Mesenchymal stem cell (in vitro differentiated cells and primary cell): ENCODE measurements around the gene CFAP298.

Source experiments
- DNase-seq: peaks from one replicate; pipeline ENCODE4 v3.0.0-alpha.2; 2013
- H2AFZ ChIP-seq: one replicate; pipeline ENCODE4 v1.6.1; 2013; ENCODE audit warnings: low read depth, mild to moderate bottlenecking, control low read depth, inconsistent platforms, low read length, moderate library complexity
- H2AK5ac ChIP-seq: 2 replicates; pipeline ENCODE4 v1.6.1; 2013; ENCODE audit warnings: low read length, moderate library complexity, mild to moderate bottlenecking, inconsistent platforms; ENCODE audit not compliant: severe bottlenecking
- H2BK120ac ChIP-seq: one replicate; pipeline ENCODE4 v1.6.1; 2013; ENCODE audit warnings: low read depth, mild to moderate bottlenecking, inconsistent platforms, low read length, moderate library complexity
- H2BK12ac ChIP-seq, 2 experiments: one replicate each; pipeline ENCODE4 v1.6.1; 2013; ENCODE audit warnings: inconsistent platforms in 2 of 2, low read length in 2 of 2, mild to moderate bottlenecking in 2 of 2, moderate library complexity in 2 of 2, control low read depth in 1 of 2
- H2BK15ac ChIP-seq: one replicate; pipeline ENCODE4 v1.6.1; 2013; ENCODE audit warnings: mild to moderate bottlenecking, low read depth, inconsistent platforms; ENCODE audit not compliant: poor library complexity, severe bottlenecking
- H2BK5ac ChIP-seq: 2 replicates; pipeline ENCODE4 v1.6.1; 2013; ENCODE audit warnings: low read depth, mild to moderate bottlenecking, low read length, control low read depth, inconsistent platforms; ENCODE audit not compliant: poor library complexity, severe bottlenecking
- H3K14ac ChIP-seq, 2 experiments: one replicate each; pipeline ENCODE4 v1.6.1; 2013; ENCODE audit warnings: inconsistent platforms in 2 of 2, low read length in 2 of 2, control low read depth in 1 of 2, mild to moderate bottlenecking in 1 of 2, moderate library complexity in 1 of 2
- H3K18ac ChIP-seq, 2 experiments: one replicate each; pipeline ENCODE4 v1.6.1; 2013; ENCODE audit warnings: inconsistent platforms in 2 of 2, low read length in 2 of 2, control low read depth in 1 of 2, low read depth in 1 of 2, mild to moderate bottlenecking in 1 of 2
- H3K23ac ChIP-seq, 2 experiments: one replicate each; pipeline ENCODE4 v1.6.1; 2013; ENCODE audit warnings: inconsistent platforms in 2 of 2, low read length in 2 of 2, mild to moderate bottlenecking in 2 of 2, moderate library complexity in 2 of 2, control low read depth in 1 of 2
- H3K27ac ChIP-seq: 2 replicates; pipeline ENCODE4 v1.5.1; 2013; ENCODE audit warnings: mild to moderate bottlenecking, moderate library complexity, low read length, control low read depth, inconsistent platforms; ENCODE audit not compliant: poor library complexity, severe bottlenecking
- H3K27me3 ChIP-seq, 2 experiments: 2 replicates each; pipeline versions ENCODE4 v1.6.1 to v1.7.0; 2013; ENCODE audit warnings: low read length in 2 of 2, mild to moderate bottlenecking in 2 of 2, moderate library complexity in 2 of 2, control low read depth in 1 of 2, inconsistent platforms in 1 of 2; ENCODE audit not compliant: control insufficient read depth in 1 of 2, insufficient read depth in 1 of 2
- H3K36me3 ChIP-seq, 2 experiments: 2 replicates each; pipeline versions ENCODE4 v1.6.1 to v1.7.0; 2013; ENCODE audit warnings: low read length in 2 of 2, control low read depth in 1 of 2, inconsistent platforms in 1 of 2, low read depth in 1 of 2, mild to moderate bottlenecking in 1 of 2; ENCODE audit not compliant: insufficient read depth in 2 of 2, control insufficient read depth in 1 of 2
- H3K4ac ChIP-seq, 2 experiments: one replicate each; pipeline ENCODE4 v1.6.1; 2013; ENCODE audit warnings: inconsistent platforms in 2 of 2, low read length in 2 of 2, mild to moderate bottlenecking in 2 of 2, moderate library complexity in 2 of 2, control low read depth in 1 of 2, low read depth in 1 of 2
- H3K4me1 ChIP-seq: 2 replicates; pipeline ENCODE4 v1.6.1; 2013; ENCODE audit warnings: low read depth, low read length, control low read depth; ENCODE audit not compliant: control insufficient read depth, insufficient read depth
- H3K4me2 ChIP-seq: 2 replicates; pipeline ENCODE4 v1.6.1; 2013; ENCODE audit warnings: low read length, mild to moderate bottlenecking, inconsistent platforms; ENCODE audit not compliant: poor library complexity, severe bottlenecking
- H3K4me3 ChIP-seq, 2 experiments: 2 replicates each; pipeline versions ENCODE4 v1.5.1 to v1.7.0; 2013; ENCODE audit warnings: low read length in 2 of 2, mild to moderate bottlenecking in 2 of 2, control low read depth in 1 of 2, low read depth in 1 of 2; ENCODE audit not compliant: insufficient read depth in 1 of 2
- H3K79me1 ChIP-seq: replicated peaks from 2 replicates; pipeline ENCODE4 v1.6.1; 2013; ENCODE audit warnings: mild to moderate bottlenecking, control low read depth, low read length, inconsistent platforms; ENCODE audit not compliant: poor library complexity, severe bottlenecking
- H3K9ac ChIP-seq: 2 replicates; pipeline ENCODE4 v1.7.0; 2013; ENCODE audit warnings: mild to moderate bottlenecking, low read length, moderate library complexity
- H3K9me3 ChIP-seq: 2 replicates; pipeline ENCODE4 v1.7.0; 2013; ENCODE audit warnings: mild to moderate bottlenecking, low read length; ENCODE audit not compliant: control insufficient read depth
- H4K8ac ChIP-seq: one replicate; pipeline ENCODE4 v1.6.1; 2013; ENCODE audit warnings: inconsistent platforms, mild to moderate bottlenecking, low read length, moderate library complexity
- H4K91ac ChIP-seq: one replicate; pipeline ENCODE4 v1.6.1; 2013; ENCODE audit warnings: mild to moderate bottlenecking, low read length, inconsistent platforms
- WGBS: methylation state at CpG from one replicate; pipeline ENCODE4 v1.1.7; 2013; ENCODE audit warnings: mixed read lengths; 5-methylcytosine and 5-hydroxymethylcytosine counted together

The CFAP298 gene

DNA sequence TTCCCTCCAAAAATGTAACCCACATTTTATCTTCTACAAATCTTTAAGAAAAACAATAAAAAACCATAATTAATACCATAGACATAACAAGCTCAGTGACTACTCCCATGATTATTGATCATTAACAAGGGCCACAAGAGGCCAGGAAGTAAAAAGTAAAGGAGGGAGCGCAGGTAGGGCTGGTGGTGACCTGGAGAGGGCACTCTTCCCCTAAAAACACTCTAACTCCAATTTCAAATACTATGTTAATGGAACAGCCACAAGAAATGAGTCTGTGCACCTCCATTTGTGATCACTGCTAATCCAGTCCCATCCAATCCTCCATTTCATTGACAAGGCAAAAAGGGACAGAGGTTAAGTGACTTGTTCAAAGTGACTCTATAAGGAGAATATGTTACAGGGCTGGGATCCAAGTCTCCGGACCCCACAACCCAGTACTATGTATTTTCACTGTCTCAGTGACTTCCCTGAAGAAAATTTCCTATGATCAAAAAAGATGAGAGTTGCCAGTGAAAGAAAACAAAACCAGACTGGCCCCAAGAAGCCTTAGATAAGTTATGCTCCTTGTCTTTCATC is 41.2 kb upstream of the CFAP298 start:
- Histone ChIP-seq H2BK5ac (no peak overlapping the region), H3K79me1 (no peaks in the 10 kb centered on the region)
- WGBS, result 100% methylated on average over 1 of the region's 2 CpGs

DNA sequence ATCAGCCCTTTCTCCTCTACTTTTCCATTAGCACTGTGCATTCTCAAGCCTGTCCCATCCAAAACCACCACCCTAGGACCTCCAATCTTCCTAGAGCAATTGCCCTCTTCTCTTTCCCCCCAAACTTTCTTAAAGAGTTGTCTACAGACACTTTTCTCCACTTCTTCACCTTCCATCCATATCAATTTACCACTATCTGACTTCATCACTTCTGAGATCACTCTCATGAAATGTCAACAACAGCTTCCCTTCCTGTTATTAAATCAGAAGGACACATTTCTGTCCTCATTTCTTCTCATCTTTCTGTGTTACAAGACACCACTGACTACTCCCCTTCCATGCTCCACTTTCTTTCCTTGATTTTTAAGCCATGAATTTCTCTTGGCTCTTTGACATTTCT is 36.0 kb upstream of the CFAP298 start:
- H3K36me3 ChIP-seq, result peaks cover 9 to 61% of the 10 kb centered on the region in 2 experiments
- H3K4me1 ChIP-seq, result no peaks in the 10 kb centered on the region
- H2BK15ac ChIP-seq, result no peak overlapping the region
- H3K4me2 ChIP-seq, result no peak overlapping the region
- no peak overlapping the region for H2BK120ac ChIP-seq
- H4K91ac ChIP-seq, result no peak overlapping the region
- no peak overlapping the region for H2BK5ac ChIP-seq
- no peaks in the 10 kb centered on the region for H3K9me3 ChIP-seq
- H2BK12ac ChIP-seq, result no peak overlapping the region
- H3K23ac ChIP-seq, result no peak overlapping the region
- no peaks in the 10 kb centered on the region for H3K27me3 ChIP-seq
- no peak overlapping the region for H3K14ac ChIP-seq
- H3K79me1 ChIP-seq, result no peaks in the 10 kb centered on the region
- no peak overlapping the region for H3K4ac ChIP-seq
- no peak overlapping the region for H2AK5ac ChIP-seq
- no peak overlapping the region for H3K18ac ChIP-seq
- no peak overlapping the region for H3K27ac ChIP-seq
- H3K4me3 ChIP-seq, result no peak overlapping the region
- H2AFZ ChIP-seq, result no peak overlapping the region
- DNase-seq, result no peak
- H4K8ac ChIP-seq, result no peak overlapping the region
- no peak overlapping the region for H3K9ac ChIP-seq

More for the DNA sequence above, 41.2 kb upstream of the CFAP298 start:
- no peaks in the 10 kb centered on the region for H3K27me3 ChIP-seq
- H3K18ac ChIP-seq, result no peak overlapping the region
- H2BK120ac ChIP-seq, result no peak overlapping the region
- H3K9me3 ChIP-seq, result no peaks in the 10 kb centered on the region
- no peak overlapping the region for H2AFZ ChIP-seq
- H3K4me3 ChIP-seq, result no peak overlapping the region
- H4K91ac ChIP-seq, result no peak overlapping the region
- no peak overlapping the region for H4K8ac ChIP-seq
- no peak overlapping the region for H3K9ac ChIP-seq
- H3K36me3 ChIP-seq, result peaks cover 5 to 53% of the 10 kb centered on the region in 2 experiments
- no peak overlapping the region for H3K4me2 ChIP-seq
- DNase-seq, result peak; percentile 29
- no peak overlapping the region for H2BK15ac ChIP-seq
- H3K23ac ChIP-seq, result no peak overlapping the region
- H2BK12ac ChIP-seq, result no peak overlapping the region
- no peak overlapping the region for H3K4ac ChIP-seq
- H3K14ac ChIP-seq, result no peak overlapping the region
- no peaks in the 10 kb centered on the region for H3K4me1 ChIP-seq
- no peak overlapping the region for H3K27ac ChIP-seq
- H2AK5ac ChIP-seq, result no peak overlapping the region

- Histone ChIP-seq H3K18ac (no peak overlapping the region), H2AFZ (no peak overlapping the region), H3K79me1 (no peaks in the 10 kb centered on the region), H2BK120ac (no peak overlapping the region), H4K91ac (no peak overlapping the region), H2BK12ac (no peak overlapping the region), H3K36me3 (peaks cover 9 to 80% of the 10 kb centered on the region in 2 experiments), H3K4ac (no peak overlapping the region), H3K27ac (no peak overlapping the region), H3K9ac (no peak overlapping the region), H3K4me3 (no peak overlapping the region), H3K4me2 (no peak overlapping the region), H2AK5ac (no peak overlapping the region), H3K14ac (no peak overlapping the region), H3K4me1 (peaks cover 2% of the 10 kb centered on the region), H3K27me3 (no peaks in the 10 kb centered on the region), H4K8ac (no peak overlapping the region), H3K23ac (no peak overlapping the region), H2BK5ac (no peak overlapping the region), H2BK15ac (no peak overlapping the region), H3K9me3 (no peaks in the 10 kb centered on the region)
- no peak for DNase-seq
- WGBS, result 70% methylated on average over 16 of the region's 19 CpGs
These were observed 33.3 kb upstream of the CFAP298 start for GRCh38 chr21:32645261-32646182.
